HepG2 (cell line): ENCODE results near the gene TTYH2. TPM values are rescaled to one million over a fixed set of nuclear protein-coding genes. Genes with fewer than 3 reads are reported as not detected.

Experiments used
- ERF ChIP-seq: IDR thresholded peaks from 2 replicates; pipeline ENCODE4 v1.6.1; 2018; ENCODE audit warnings: missing biosample characterization, missing genetic modification reagents
- GMEB1 ChIP-seq: sonication (generic); formaldehyde crosslinking; IDR thresholded peaks from 2 replicates; pipeline ENCODE4 v1.5.1; 2020; ENCODE audit warnings: missing genetic modification reagents, mild to moderate bottlenecking, borderline replicate concordance
- ISX ChIP-seq: sonication (generic); formaldehyde crosslinking; conservative IDR thresholded peaks from 2 replicates; pipeline ENCODE4 v1.5.0; 2020; ENCODE audit warnings: missing genetic modification reagents
- KDM2A ChIP-seq: sonication (generic); formaldehyde crosslinking; IDR thresholded peaks from 2 replicates; pipeline ENCODE4 v1.4.0; 2020; ENCODE audit warnings: low read depth, missing genetic modification reagents, borderline replicate concordance
- KLF16 ChIP-seq, 2 experiments: sonication (generic) in 1 of 2; formaldehyde crosslinking in 1 of 2; IDR thresholded peaks; 2 replicates each; pipeline versions ENCODE4 v1.6.1 to v1.8.0; 2016 to 2023; ENCODE audit warnings: missing genetic modification reagents in 2 of 2, missing compliant biosample characterization in 1 of 2
- ONECUT2 ChIP-seq: sonication (generic); formaldehyde crosslinking; IDR thresholded peaks from 2 replicates; pipeline ENCODE4 v1.4.0; 2020; ENCODE audit warnings: missing genetic modification reagents
- TFE3 ChIP-seq: IDR thresholded peaks from 2 replicates; pipeline ENCODE4 v1.6.1; 2016
- WIZ ChIP-seq: sonication (generic); formaldehyde crosslinking; IDR thresholded peaks from 2 replicates; pipeline ENCODE4 v1.5.1; 2020; ENCODE audit warnings: mild to moderate bottlenecking, missing genetic modification reagents
- ZBTB7A ChIP-seq: sonication (generic); formaldehyde crosslinking; IDR thresholded peaks from 2 replicates; pipeline ENCODE4 v1.8.0; 2022; ENCODE audit warnings: mild to moderate bottlenecking, missing genetic modification reagents
- ZNF136 ChIP-seq: sonication (generic); formaldehyde crosslinking; IDR thresholded peaks from 2 replicates; pipeline ENCODE4 v1.8.1; 2022; ENCODE audit warnings: low read depth, mild to moderate bottlenecking, moderate library complexity, missing genetic modification reagents
- ZNF263 ChIP-seq: sonication (generic); formaldehyde crosslinking; IDR thresholded peaks from 2 replicates; pipeline ENCODE4 v1.4.0; 2020; ENCODE audit warnings: missing genetic modification reagents
- ZNF605 ChIP-seq: sonication (generic); formaldehyde crosslinking; IDR thresholded peaks from 2 replicates; pipeline ENCODE4 v1.8.0; 2022; ENCODE audit warnings: mild to moderate bottlenecking, missing genetic modification reagents
- ZNF614 ChIP-seq: IDR thresholded peaks from 2 replicates; pipeline ENCODE4 v1.6.1; 2018; ENCODE audit warnings: missing biosample characterization, missing genetic modification reagents, inconsistent platforms, borderline replicate concordance
- ZNF749 ChIP-seq: sonication (generic); formaldehyde crosslinking; IDR thresholded peaks from 2 replicates; pipeline ENCODE4 v1.8.0; 2022; ENCODE audit warnings: mild to moderate bottlenecking, missing genetic modification reagents, moderate library complexity, borderline replicate concordance
- ZNF800 ChIP-seq: sonication (generic); formaldehyde crosslinking; IDR thresholded peaks from 2 replicates; pipeline ENCODE4 v1.4.0; 2020; ENCODE audit warnings: missing genetic modification reagents
- ZSCAN12 ChIP-seq: sonication (generic); formaldehyde crosslinking; IDR thresholded peaks from 2 replicates; pipeline ENCODE4 v1.9.0; 2021; ENCODE audit warnings: mild to moderate bottlenecking, missing genetic modification reagents
- ZSCAN21 ChIP-seq: sonication (generic); formaldehyde crosslinking; IDR thresholded peaks from 2 replicates; pipeline ENCODE4 v1.8.0; 2022; ENCODE audit warnings: mild to moderate bottlenecking, missing genetic modification reagents, moderate library complexity, borderline replicate concordance
- polyA plus RNA-seq, 8 experiments: library from polyadenylated mRNA; depleted of rRNA in 3 of 8; stranded (reverse) in 7 of 8; unstranded in 1 of 8; fragments of >200 nt; fragmentation: Illumina TruSeq in 4 of 8; extraction: Trizol in 4 of 8; gene quantifications; 2 replicates each; pipeline versions ENCODE4 v1.2.1 to v1.2.3, GENCODE V29; 2011 to 2016; ENCODE audit warnings: low read depth in 4 of 8, missing spikeins in 1 of 8, mixed read lengths in 1 of 8; ENCODE audit not compliant: insufficient read depth in 1 of 8
- total RNA-seq, 5 experiments: library from RNA; depleted of rRNA; stranded (reverse); fragments of >200 nt; fragmentation: Illumina TruSeq; extraction: Trizol; gene quantifications; 2 replicates each; pipeline ENCODE4 v1.2.3, GENCODE V29; 2016; ENCODE audit warnings: low read depth in 1 of 5
- TF ChIP-seq, protein P1 (sequence below): IDR thresholded peaks from 2 replicates; pipeline ENCODE4 v1.6.1; 2016; ENCODE audit warnings: low read depth, control low read depth

The TTYH2 gene
- total and polyA plus RNA-seq, 2 of the 13 experiments (the other 11 are each of a cell fraction or from before 2014, with no cell fraction given), result 0.77 to 0.96 TPM

GRCh38 chr17:74190807-74191406, 22.5 kb upstream of the TTYH2 start (continued):
- no peak for TF ChIP-seq ZNF800 (CRISPR knock-in tag)
- no peak for TF ChIP-seq GMEB1 (CRISPR knock-in tag)
- peak; percentile 85; the same call in 1 of the 2 replicates for TF ChIP-seq ISX
- 0 out of 2 replicates have a peak, but pooled peaks have one; percentile 27 for TF ChIP-seq ZNF263 (CRISPR knock-in tag)
- no peak for TF ChIP-seq ZNF136 (CRISPR knock-in tag)
- TF ChIP-seq KDM2A (CRISPR knock-in tag), result peak; percentile 37; the same call in 1 of the 2 replicates
- 0 out of 2 replicates have a peak, but pooled peaks have one; percentile 38 for TF ChIP-seq ZNF749
- 0 out of 4 replicates have a peak, but pooled peaks of 1 of the 2 experiments have one; percentile 27 for TF ChIP-seq KLF16 (CRISPR knock-in tag; IDR thresholded peaks at IDR 0.05)
- 0 out of 2 replicates have a peak, but pooled peaks have one; percentile 35 for TF ChIP-seq ONECUT2 (CRISPR knock-in tag)
- TF ChIP-seq ZSCAN12, result peak; percentile 65; the same call in 1 of the 2 replicates
- peak; percentile 59; the same call in 1 of the 2 replicates for TF ChIP-seq ZNF605 (CRISPR knock-in tag)
- 0 out of 2 replicates have a peak, but pooled peaks have one; percentile 56 for TF ChIP-seq ZNF614
- TF ChIP-seq ZSCAN21 (CRISPR knock-in tag), result peak; percentile 57; the same call in 1 of the 2 replicates
- TF ChIP-seq WIZ (CRISPR knock-in tag), result peak; percentile 96
- TF ChIP-seq TFE3 (CRISPR knock-in tag), result peak; percentile 58; the same call in 1 of the 2 replicates
- TF ChIP-seq, protein P1, sequence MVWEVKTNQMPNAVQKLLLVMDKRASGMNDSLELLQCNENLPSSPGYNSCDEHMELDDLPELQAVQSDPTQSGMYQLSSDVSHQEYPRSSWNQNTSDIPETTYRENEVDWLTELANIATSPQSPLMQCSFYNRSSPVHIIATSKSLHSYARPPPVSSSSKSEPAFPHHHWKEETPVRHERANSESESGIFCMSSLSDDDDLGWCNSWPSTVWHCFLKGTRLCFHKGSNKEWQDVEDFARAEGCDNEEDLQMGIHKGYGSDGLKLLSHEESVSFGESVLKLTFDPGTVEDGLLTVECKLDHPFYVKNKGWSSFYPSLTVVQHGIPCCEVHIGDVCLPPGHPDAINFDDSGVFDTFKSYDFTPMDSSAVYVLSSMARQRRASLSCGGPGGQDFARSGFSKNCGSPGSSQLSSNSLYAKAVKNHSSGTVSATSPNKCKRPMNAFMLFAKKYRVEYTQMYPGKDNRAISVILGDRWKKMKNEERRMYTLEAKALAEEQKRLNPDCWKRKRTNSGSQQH, result peak; percentile 46; the same call in 1 of the 2 replicates
- peak; percentile 47; the same call in 1 of the 2 replicates for TF ChIP-seq ZBTB7A
- TF ChIP-seq ERF (CRISPR knock-in tag), result peak; percentile 45; the same call in 1 of the 2 replicates
